NB4 (cell line): ENCODE results near the gene PSKH1.

Experiments used
- DNase-seq: peaks from one replicate; pipeline ENCODE4 v3.0.0; 2010; ENCODE audit warnings: low read depth
- H3K4me3 ChIP-seq: one replicate; pipeline ENCODE4 v1.5.1; 2011; ENCODE audit warnings: mild to moderate bottlenecking, low read depth, low read length, moderate library complexity
- MYC ChIP-seq: IDR thresholded peaks from 2 replicates; pipeline ENCODE4 v1.6.1; 2011; ENCODE audit warnings: low read depth, low read length
- POLR2A ChIP-seq: IDR thresholded peaks from 2 replicates; pipeline ENCODE4 v1.6.1; 2011; ENCODE audit warnings: mild to moderate bottlenecking; ENCODE audit not compliant: insufficient read length; ENCODE audit errors: extremely low read depth
- TF ChIP-seq, protein P1 (sequence below): IDR thresholded peaks from 2 replicates; pipeline ENCODE4 v1.6.1; 2011; ENCODE audit warnings: low read depth, low read length
- TF ChIP-seq, protein P2 (sequence below): IDR thresholded peaks from one replicate; pipeline ENCODE4 v1.5.1; 2012; ENCODE audit warnings: low read depth, low read length

The PSKH1 gene

DNA sequence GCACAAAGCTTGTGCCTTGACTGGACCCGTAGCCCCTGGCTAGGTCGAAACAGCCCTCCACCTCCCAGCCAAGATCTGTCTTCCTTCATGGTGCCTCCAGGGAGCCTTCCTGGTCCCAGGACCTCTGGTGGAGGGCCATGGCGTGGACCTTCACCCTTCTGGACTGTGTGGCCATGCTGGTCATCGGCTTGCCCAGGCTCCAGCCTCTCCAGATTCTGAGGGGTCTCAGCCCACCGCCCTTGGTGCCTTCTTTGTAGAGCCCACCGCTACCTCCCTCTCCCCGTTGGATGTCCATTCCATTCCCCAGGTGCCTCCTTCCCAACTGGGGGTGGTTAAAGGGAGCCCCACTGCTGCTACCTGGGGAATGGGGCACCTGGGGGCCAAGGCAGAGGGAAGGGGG lies 35.1 kb downstream of the PSKH1 start:
- TF ChIP-seq, protein P1, sequence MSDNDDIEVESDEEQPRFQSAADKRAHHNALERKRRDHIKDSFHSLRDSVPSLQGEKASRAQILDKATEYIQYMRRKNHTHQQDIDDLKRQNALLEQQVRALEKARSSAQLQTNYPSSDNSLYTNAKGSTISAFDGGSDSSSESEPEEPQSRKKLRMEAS = no peak
- TF ChIP-seq, protein P2, sequence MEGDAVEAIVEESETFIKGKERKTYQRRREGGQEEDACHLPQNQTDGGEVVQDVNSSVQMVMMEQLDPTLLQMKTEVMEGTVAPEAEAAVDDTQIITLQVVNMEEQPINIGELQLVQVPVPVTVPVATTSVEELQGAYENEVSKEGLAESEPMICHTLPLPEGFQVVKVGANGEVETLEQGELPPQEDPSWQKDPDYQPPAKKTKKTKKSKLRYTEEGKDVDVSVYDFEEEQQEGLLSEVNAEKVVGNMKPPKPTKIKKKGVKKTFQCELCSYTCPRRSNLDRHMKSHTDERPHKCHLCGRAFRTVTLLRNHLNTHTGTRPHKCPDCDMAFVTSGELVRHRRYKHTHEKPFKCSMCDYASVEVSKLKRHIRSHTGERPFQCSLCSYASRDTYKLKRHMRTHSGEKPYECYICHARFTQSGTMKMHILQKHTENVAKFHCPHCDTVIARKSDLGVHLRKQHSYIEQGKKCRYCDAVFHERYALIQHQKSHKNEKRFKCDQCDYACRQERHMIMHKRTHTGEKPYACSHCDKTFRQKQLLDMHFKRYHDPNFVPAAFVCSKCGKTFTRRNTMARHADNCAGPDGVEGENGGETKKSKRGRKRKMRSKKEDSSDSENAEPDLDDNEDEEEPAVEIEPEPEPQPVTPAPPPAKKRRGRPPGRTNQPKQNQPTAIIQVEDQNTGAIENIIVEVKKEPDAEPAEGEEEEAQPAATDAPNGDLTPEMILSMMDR = no peak
- TF ChIP-seq MYC = no peak
- TF ChIP-seq POLR2A = no peak
- no peak overlapping the region for H3K4me3 ChIP-seq
- no peak for DNase-seq

DNA sequence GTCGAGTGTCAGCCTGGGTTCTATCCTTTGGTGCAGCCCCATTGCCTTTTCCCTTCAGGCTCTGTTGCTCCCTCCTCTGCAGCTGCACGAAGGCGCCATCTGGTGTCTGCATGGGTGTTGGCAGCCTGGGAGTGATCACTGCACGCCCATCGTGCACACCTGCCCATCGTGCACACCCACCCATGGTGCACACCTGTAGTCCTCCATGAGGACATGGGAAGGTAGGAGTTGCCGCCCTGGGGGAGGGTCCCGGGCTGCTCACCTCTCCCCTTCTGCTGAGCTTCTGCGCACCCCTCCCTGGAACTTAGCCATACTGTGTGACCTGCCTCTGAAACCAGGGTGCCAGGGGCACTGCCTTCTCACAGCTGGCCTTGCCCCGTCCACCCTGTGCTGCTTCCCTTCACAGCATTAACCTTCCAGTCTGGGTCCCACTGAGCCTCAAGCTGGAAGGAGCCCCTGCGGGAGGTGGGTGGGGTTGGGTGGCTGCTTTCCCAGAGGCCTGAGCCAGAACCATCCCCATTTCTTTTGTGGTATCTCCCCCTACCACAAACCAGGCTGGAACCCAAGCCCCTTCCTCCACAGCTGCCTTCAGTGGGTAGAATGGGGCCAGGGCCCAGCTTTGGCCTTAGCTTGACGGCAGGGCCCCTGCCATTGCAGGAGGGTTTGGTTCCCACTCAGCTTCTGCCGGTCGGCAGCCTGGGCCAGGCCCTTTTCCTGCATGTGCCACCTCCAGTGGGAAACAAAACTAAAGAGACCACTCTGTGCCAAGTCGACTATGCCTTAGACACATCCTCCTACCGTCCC lies 35.7 kb downstream of the PSKH1 start:
- H3K4me3 ChIP-seq = no peak overlapping the region
- DNase-seq = peak; percentile 76
- TF ChIP-seq MYC (no peak), POLR2A (no peak)
- TF ChIP-seq, protein P1 = 0 out of 2 replicates have a peak, but pooled peaks have one; percentile 17
- TF ChIP-seq, protein P2 = peak; percentile 99

DNA sequence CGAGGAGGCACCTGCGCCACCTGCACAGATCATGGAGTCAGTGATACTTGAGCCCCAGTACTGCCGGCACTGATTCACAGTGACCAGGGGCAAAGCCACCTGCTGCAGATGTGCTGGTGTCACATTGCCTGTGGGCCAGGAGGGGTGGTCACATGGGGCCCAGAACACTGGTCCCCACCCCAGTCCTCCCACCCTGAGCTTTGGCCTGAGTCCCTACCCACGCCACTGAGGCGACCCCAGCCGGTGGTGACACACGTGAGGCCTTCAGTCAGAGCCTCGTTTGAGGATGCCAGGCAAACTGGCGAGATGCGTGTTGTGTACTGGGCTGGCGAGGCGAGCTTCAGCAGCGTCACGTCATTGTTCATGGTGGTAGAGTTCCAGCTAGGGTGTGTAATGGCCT lies 37.1 kb downstream of the PSKH1 start:
- TF ChIP-seq, protein P2 = no peak
- TF ChIP-seq POLR2A (no peak), MYC (no peak)
- TF ChIP-seq, protein P1 = no peak
- H3K4me3 ChIP-seq = no peak overlapping the region
- no peak for DNase-seq

DNA sequence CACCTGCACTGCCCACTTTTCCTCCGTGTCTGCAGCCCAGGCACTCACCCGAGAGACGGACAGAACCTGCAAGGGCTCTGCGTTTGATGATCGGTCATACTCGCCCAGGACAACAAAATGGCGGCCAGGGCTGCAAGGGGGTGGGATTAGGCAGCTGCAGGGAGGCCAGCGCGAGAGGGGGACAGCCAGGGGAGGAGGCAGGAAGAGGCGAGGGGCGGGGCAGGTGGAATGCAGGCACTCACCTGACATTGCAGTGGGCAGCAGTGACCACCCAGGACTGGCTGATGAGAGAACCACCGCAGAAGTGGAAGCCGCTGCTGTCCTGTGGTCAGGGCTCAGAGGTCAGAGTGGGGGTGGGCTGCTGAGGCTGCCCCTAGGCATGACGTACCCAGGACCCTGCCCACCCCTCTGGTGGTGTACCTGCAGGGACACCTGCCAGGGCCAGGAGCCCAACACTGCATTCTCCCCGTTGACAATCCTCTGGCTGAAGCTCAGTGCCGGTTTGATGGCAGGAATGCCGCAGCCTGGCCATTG lies 37.7 kb downstream of the PSKH1 start:
- TF ChIP-seq MYC (no peak), POLR2A (no peak)
- TF ChIP-seq, protein P2 = no peak
- TF ChIP-seq, protein P1 = no peak
- H3K4me3 ChIP-seq = no peak overlapping the region
- no peak for DNase-seq

DNA sequence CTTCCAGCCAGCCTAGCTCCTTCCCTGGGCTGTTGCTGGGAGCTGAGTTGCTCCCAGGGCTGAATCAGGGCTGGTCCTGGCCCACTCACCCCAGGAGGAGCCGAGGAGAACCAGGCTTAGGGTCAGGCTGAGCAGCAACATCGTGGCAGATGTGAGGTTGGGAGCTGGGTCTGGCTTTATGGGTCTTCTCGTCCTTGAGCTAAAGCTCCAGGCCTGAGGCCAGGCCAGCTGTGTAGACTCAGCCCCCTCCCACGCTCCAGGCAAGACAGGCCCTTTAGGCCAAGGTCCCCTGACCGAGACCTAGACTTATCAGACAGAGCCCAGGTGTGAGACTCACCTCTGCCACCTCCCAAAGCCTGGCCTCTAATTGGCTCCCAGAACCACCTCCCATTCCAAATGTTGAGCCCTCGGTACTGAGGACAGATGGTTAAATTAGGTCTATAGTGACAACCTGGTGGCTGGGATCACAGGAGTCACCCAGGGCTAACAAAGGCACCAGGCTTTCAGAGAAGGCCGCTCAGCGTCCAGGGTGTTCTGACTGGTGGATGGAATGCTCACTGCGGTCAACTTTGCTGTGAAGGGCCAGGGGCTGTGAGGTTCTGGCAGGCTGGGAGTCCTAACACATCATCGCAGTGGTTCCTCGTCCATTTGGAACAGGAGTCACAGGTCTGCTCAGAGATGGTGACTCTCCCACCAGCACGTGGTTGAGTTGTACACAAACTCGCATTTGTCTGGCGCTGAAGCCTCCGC lies 38.8 kb downstream of the PSKH1 start, which contains the start of gene CTRL:
Gene CTRL (minus strand): TSS at position 151 of the 750 bp plus-strand sequence. CDS start 10 bp downstream, at position 141.
- DNase-seq = no peak
- no peak within 1 kb of the TSS for H3K4me3 ChIP-seq
- TF ChIP-seq MYC = no peak
- TF ChIP-seq, protein P2 = no peak
- TF ChIP-seq POLR2A = no peak
- TF ChIP-seq, protein P1 = no peak
